GM18508 (cell line): Measurements from ENCODE around the gene C6orf163.

Experiments
- ATAC-seq: cut with Tn5 transposase; IDR thresholded peaks from one replicate; pipeline ENCODE4 v1.9.1; 2021; ENCODE audit warnings: moderate number of reproducible peaks; ENCODE audit not compliant: insufficient read depth, unreplicated experiment

The C6orf163 gene

DNA sequence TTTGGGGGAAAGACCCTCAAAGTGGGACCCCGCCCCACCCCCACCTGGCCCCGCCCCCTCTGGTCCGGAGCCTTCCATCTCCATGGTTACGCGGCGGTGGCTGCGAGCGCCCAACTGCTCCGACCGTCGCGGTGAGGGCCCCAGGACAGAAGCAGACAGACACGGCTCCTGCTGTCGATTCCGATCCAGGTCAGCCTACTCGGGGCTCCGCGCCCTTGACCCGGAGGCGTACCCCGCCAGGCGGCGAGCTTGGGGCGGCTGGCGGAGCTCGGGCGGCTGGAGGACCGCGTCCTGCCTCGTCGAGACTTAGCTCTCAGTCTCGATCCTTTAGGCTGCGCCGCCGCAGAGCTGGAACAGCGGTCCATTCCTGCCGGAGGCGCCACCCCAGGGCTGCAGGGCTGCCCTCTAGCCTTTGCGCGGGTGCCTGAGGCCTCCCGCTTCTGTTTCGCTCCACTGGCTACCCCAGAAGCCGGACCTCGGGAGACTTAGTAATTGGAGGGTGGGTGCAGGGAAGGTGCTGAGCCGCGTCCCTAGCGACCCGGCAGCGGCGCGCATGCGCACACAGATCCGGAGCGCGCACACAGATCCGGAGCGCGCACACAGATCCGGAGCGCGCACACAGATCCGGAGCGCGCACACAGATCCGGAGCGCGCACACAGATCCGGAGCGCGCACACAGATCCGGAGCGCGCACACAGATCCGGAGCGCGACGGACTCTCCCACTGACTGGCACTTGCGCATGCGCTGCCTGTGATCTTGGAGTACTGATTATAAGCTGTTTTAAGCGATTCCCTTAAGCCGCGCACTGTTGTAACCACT is 63.5 kb downstream of the C6orf163 start, which contains the start of gene CFAP206:
CFAP206 (plus strand) TSS at position 72 of the 820 bp plus-strand sequence. CDS start 1,868 bp downstream, outside the sequence.
- peak; percentile 59 for ATAC-seq

GRCh38 chr6:87408721-87409155 is 64.1 kb downstream of the C6orf163 start:
- no peak for ATAC-seq
